Stimulated activated CD8-positive, alpha-beta memory T cell treated with anti-CD3 and anti-CD28 coated beads, Interleukin-4, amount 100 ng/mL, for 1 hour (primary cell): ENCODE data around the gene SIX5.
"Not testable (repeated sequence)": the region's sequence is repeated elsewhere in the genome, so short reads cannot be mapped to it uniquely, and the experiment has no call there.

Experiments used
- DNase-seq, 2 donors: peaks; one replicate each; pipeline ENCODE4 v3.0.0-alpha.2; 2020; ENCODE audit warnings: low read depth in 2 of 2, low spot score in 1 of 2

SIX5 gene

GRCh38 chr19:45761714-45762113, 7.3 kb downstream of the SIX5 start:
- DNase-seq: no peak

- DNase-seq: no peak
Measured at GRCh38 chr19:45758921-45759320, 10.1 kb downstream of the SIX5 start.

- DNase-seq: no peak
Measured at GRCh38 chr19:45757695-45758094, 11.4 kb downstream of the SIX5 start.

GRCh38 chr19:45754323-45754722, 14.7 kb downstream of the SIX5 start:
- DNase-seq: no peak

GRCh38 chr19:45753548-45753947, 15.5 kb downstream of the SIX5 start:
- no peak for DNase-seq

GRCh38 chr19:45752639-45753038, 16.4 kb downstream of the SIX5 start:
- DNase-seq: no peak

GRCh38 chr19:45751483-45751882, 17.6 kb downstream of the SIX5 start:
- DNase-seq: not testable (repeated sequence)

GRCh38 chr19:45747513-45747912, 21.5 kb downstream of the SIX5 start:
- no peak for DNase-seq

GRCh38 chr19:45746866-45747265, 22.2 kb downstream of the SIX5 start:
- no peak for DNase-seq

- DNase-seq: no peak
Measured at GRCh38 chr19:45745606-45746005, 23.4 kb downstream of the SIX5 start.

- DNase-seq: no peak
Measured at GRCh38 chr19:45742969-45743368, 26.1 kb downstream of the SIX5 start.

- DNase-seq: no peak
Measured at GRCh38 chr19:45739498-45740439, 29.3 kb downstream of the SIX5 start.

- DNase-seq: no peak
Measured at GRCh38 chr19:45733160-45733810, 35.8 kb downstream of the SIX5 start, which contains the start of gene MEIOSIN. Gene MEIOSIN, plus strand, starts transcription at chr19:45733439. Its CDS starts 1,938 bp downstream, at chr19:45735377.

- DNase-seq: peak; percentile 72 to 83
Measured at GRCh38 chr19:45730368-45731288, 38.4 kb downstream of the SIX5 start, which contains the start of gene FBXO46. Gene FBXO46, minus strand, starts transcription at chr19:45730896. Its CDS starts 17,401 bp downstream, at chr19:45713495.

GRCh38 chr19:45729800-45730290, 39.2 kb downstream of the SIX5 start:
- DNase-seq: no peak

GRCh38 chr19:45728683-45729082, 40.4 kb downstream of the SIX5 start:
- not testable (repeated sequence) for DNase-seq

GRCh38 chr19:45720065-45720464, 49.0 kb downstream of the SIX5 start:
- DNase-seq: not testable (repeated sequence)

GRCh38 chr19:45717983-45718650, 50.9 kb downstream of the SIX5 start:
- no peak for DNase-seq

GRCh38 chr19:45717131-45717982, 51.7 kb downstream of the SIX5 start:
- DNase-seq: peak; percentile 93 to 96
